HTR-8/SVneo (cell line): ENCODE measurements around the gene TOM1L2.

Experiments used
- DNase-seq: peaks from one replicate; pipeline ENCODE4 v3.0.0; 2011; ENCODE audit warnings: low spot score, mixed read lengths; ENCODE audit not compliant: insufficient read length
- FAIRE-seq: peaks from 2 replicates; lab custom pipeline; 2011; peaks lifted over from hg19 to GRCh38; lab: Jason Lieb, UNC

Gene TOM1L2

DNA sequence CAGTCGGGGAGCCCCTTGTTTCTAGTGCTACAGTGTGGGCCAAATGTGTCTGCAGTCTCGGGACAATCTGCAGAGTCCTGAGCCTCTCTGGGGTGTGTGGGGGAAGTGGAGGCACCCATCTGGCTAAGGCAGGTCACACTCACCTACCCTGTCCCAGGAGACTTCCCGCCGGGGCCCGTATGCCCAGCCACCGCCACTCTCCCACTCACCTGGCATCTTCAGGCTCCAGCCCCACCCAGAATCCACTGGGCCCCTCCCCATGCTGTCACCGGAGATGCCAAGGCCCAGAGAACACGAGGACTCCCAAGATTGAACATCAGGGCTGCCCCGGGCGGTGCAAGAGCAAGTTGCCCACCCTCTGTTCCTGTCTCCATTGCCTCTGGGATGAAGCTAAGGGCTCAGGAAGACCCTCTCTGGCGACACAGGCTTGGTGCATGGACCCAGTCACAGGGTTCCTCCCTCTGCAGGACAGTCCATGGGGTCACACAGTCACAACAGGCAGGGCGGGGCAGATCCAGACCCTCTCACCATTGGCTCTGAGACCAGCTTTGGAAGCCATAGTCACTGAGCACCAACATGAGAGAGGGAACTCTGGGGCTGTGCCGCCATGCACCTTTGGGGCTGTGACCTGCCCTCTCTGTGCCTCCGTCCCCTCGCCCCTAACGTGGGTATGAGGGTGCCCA is 173.5 kb downstream of the TOM1L2 start:
- no peak for DNase-seq
- no peak for FAIRE-seq

DNA sequence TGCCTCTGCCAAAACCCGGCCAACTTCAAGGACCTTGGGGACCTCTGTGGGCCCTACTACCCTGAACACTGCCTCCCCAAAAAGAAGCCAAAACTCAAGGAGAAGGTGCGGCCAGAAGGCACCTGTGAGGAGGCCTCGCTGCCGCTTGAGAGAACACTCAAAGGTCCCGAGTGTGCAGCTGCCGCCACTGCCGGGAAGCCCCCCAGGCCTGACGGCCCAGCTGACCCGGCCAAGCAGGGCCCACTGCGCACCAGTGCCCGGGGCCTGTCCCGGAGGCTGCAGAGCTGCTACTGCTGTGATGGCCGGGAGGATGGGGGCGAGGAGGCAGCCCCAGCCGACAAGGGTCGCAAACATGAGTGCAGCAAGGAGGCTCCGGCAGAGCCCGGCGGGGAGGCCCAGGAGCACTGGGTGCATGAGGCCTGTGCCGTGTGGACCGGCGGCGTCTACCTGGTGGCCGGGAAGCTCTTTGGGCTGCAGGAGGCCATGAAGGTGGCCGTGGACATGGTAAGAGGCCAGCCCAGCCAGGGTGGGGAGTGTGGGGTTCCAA is 174.1 kb downstream of the TOM1L2 start:
- no peak for FAIRE-seq
- DNase-seq = no peak

DNA sequence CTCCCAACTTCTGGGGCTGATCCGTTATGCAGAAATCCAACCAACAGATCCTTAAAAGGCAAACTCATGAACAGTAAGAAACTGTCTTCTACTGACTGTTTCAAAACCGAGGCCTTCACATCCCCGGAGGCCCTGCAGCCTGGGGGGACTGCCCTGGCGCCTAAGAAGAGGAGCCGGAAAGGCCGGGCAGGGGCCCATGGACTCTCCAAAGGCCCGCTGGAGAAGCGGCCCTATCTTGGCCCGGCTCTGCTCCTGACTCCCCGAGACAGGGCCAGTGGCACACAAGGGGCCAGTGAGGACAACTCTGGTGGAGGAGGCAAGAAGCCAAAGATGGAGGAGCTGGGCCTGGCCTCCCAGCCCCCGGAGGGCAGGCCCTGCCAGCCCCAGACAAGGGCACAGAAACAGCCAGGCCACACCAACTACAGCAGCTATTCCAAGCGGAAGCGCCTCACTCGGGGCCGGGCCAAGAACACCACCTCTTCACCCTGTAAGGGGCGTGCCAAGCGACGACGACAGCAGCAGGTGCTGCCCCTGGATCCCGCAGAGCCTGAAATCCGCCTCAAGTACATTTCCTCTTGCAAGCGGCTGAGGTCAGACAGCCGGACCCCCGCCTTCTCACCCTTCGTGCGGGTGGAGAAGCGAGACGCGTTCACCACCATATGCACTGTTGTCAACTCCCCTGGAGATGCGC is 174.9 kb downstream of the TOM1L2 start:
- DNase-seq = no peak
- FAIRE-seq = no peak

- DNase-seq = no peak
- FAIRE-seq = no peak
Observed at GRCh38 chr17:17796787-17797061, 175.5 kb downstream of the TOM1L2 start.

DNA sequence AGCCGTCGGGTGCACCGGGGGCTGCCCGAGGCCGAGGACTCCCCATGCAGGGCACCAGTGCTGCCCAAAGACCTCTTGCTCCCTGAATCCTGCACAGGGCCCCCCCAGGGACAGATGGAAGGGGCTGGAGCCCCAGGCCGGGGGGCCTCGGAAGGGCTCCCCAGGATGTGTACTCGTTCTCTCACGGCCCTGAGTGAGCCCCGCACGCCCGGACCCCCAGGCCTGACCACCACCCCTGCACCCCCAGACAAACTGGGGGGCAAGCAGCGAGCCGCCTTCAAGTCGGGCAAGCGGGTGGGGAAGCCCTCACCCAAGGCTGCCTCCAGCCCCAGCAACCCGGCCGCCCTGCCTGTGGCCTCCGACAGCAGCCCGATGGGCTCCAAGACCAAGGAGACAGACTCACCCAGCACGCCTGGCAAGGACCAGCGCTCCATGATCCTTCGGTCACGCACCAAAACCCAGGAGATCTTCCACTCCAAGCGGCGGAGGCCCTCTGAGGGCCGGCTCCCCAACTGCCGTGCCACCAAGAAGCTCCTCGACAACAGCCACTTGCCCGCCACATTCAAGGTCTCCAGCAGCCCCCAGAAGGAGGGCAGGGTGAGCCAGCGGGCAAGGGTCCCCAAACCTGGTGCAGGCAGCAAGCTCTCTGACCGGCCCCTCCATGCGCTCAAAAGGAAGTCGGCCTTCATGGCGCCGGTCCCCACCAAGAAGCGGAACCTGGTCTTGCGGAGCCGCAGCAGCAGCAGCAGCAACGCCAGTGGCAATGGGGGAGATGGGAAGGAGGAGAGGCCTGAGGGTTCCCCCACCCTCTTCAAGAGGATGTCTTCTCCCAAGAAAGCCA is 176.0 kb downstream of the TOM1L2 start:
- FAIRE-seq = no peak
- DNase-seq = no peak

GRCh38 chr17:17795296-17795695 is 176.9 kb downstream of the TOM1L2 start:
- DNase-seq = no peak
- no peak for FAIRE-seq

GRCh38 chr17:17794382-17794781 is 177.8 kb downstream of the TOM1L2 start:
- DNase-seq (no peak), FAIRE-seq (no peak)
